Muscle of back (tissue), 11 donors: Measurements from ENCODE around the gene DBH. TPM values are rescaled to one million over a fixed set of nuclear protein-coding genes. Genes with fewer than 3 reads are reported as not detected.
"Not testable (repeated sequence)": the region's sequence is repeated elsewhere in the genome, so short reads cannot be mapped to it uniquely, and the experiment has no call there.

Source experiments
- DNase-seq, 3 donors: peaks; one replicate each; pipeline versions ENCODE4 v3.0.0 to v3.0.0-alpha.2; 2013
- polyA plus RNA-seq, 10 donors: library from polyadenylated mRNA; unstranded; fragments of 120-200 nt; gene quantifications; one replicate each; pipeline ENCODE4 v1.2.1, GENCODE V29; 2013; ENCODE audit not compliant: insufficient read length in 10 of 10

Gene DBH
- polyA plus RNA-seq, 10 donors, result 0.42 to 0.96 (median 0.63) TPM

- DNase-seq, result no peak
Observed at GRCh38 chr9:133665535-133665934, 29.4 kb downstream of the DBH start.

DNA sequence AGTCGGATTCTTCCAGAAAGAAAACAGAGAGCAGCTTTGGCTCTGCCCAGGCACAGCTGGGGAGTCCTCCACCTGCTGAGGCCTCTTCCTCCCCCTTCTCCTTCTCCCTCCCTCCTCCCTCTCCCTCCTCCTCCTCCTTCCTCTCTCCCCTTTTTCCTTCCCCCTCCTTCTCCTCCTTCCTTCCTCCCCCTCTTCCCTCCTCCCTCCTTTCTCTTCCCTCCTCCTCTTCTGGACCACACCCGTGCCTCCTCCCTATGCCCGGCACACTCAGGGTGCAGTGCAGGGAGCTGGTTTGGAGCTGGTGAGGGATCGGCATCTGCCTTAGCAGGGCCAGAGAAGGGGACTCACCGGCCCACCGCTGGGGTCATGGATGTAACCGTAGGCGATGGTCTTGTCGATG is 30.2 kb downstream of the DBH start:
- no peak for DNase-seq

DNA sequence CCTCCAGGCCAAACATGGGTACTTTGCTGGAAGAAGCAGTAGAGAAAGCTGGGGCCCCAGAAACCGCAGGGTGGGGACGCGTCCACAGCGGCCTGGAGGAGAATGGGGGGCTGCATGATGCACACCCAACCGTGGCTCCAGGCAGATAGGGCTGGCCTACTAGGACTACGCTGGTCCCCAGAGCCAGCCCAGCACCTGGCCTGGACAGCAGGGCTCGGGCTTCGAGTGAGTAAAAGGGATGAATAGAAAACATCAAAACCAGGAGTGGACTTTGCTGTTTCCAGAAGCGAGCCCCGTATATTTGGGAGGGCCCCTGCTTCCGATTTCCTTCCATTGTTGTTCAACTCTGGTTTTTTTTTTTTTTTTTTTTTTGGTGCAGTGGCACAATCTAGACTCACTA is 30.7 kb downstream of the DBH start:
- DNase-seq, result no peak

- DNase-seq, result no peak
Observed at GRCh38 chr9:133667759-133668450, 31.7 kb downstream of the DBH start.

GRCh38 chr9:133669182-133669801 is 33.1 kb downstream of the DBH start:
- no peak for DNase-seq

DNA sequence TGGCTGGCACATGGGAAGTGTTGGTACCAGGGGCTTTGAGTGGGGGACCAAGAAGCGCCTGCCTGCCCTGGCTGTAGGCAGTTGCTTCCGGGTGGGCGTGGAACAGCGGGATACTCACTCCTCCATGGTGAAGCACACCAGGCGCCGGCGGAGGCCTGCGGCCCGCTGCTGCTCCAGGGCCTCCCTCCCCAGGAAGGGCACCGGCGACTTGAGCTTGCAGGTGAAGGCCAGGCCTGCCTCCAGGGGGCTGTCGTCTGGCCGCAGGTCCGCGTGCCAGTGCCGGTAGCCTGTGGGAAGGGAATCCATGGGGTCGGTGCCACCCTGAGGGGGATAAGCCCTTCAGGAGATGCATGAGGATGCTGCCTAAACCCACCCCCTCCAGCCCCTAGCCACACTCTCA is 34.3 kb downstream of the DBH start:
- no peak for DNase-seq

- DNase-seq, result no peak
Observed at GRCh38 chr9:133671371-133671770, 35.2 kb downstream of the DBH start.

DNA sequence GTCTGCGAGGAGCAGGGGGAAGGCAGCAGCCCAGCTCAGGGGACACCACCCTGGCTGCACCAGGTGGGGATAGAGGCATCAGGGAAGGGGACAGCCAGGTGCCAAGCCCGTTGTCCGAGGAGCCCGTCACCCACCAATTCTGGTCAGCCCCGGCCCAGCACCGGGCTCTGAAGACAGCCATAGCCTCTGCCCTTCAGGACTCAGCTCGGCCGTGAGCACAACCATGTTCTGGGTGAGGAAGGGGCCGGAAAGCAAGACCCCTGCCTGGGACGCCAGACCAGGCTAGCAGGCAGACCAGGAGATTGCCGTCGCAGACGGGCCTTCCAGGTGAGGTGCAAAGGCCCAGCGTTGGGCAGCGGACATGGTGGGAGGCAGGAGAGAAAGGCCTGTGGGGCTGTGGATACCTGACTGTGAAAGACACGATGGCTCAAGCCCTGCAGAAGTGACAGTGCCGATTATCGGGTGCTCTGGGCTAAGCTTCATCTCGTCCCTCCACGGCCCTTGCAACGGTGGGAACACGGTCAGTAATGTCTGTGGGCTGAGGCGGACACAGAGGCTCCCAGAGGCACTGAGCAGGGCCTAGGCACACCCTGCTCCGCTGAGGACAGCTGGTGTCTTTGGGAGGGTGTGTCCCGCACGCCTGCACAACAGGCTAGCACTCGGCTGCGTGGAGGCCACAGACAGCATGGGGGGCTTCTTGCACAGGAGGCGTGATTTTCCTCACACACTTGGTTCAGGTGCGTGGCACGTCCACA is 36.5 kb downstream of the DBH start:
- DNase-seq, result no peak

- DNase-seq, result no peak
Observed at GRCh38 chr9:133673258-133673655, 37.1 kb downstream of the DBH start.

GRCh38 chr9:133674091-133674490 is 37.9 kb downstream of the DBH start:
- DNase-seq, result no peak

GRCh38 chr9:133675796-133676195 is 39.6 kb downstream of the DBH start:
- not testable (repeated sequence) for DNase-seq

DNA sequence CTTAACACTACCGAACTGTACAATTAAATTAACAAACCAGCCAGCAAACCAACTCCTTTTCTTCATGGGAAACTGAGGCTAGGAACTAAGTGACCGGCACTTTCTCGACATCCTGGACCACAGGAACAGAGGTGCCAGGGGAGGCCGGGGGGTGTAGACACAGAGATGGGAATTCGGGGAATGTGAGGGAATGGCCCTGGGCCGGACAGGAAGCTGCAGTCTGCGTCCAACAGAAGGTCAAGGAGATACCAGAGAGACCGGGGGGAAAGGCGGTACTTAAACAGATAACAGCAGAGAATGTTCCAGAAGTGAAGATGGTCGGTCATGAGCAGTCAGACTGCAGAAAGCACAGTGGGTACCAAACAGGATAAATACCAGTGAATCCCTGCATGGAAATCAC is 40.3 kb downstream of the DBH start:
- no peak for DNase-seq

GRCh38 chr9:133677126-133678010 is 41.2 kb downstream of the DBH start:
- DNase-seq, result no peak

- DNase-seq, result peak in 1 of 3 donors; percentile 29
Observed at GRCh38 chr9:133679056-133679455, 42.9 kb downstream of the DBH start.

GRCh38 chr9:133679466-133680061 is 43.4 kb downstream of the DBH start:
- DNase-seq, result peak in 2 of 3 donors; percentile 81 to 90

DNA sequence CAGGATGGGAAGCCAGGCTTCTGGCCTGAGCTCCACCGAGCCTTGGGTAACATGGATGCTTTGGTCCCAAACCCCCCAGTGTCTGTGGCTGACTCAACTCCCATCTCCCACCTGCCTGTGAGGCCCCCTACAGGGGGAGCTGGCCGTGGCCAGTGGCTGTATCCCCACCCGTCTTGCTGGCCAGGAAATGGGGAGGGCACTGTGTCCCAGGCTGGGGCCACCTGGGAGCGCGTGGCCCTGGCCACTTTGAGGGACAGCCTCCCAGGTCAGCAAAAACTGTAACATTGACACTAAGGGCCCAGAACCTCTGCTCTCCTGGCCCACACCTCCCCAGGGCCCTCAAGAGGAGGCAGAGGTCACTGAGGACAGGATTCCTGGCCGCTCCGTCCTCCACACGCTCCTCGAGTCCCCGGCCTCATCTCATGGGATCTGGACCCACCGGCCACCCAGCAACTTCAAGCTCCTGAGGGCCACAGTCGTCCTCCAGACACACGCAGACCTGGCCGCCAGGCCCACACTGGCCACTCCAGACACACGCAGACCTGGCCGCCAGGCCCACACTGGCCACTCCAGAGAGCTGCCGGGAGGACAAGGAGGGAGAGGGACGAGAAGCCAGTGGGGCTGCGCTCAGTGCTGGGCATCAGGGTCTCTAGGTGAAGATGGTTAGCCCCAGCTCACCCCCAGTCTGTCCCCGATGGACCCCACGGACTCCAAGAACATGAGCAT is 44.2 kb downstream of the DBH start:
- DNase-seq, result peak in 1 of 3 donors; percentile 24

DNA sequence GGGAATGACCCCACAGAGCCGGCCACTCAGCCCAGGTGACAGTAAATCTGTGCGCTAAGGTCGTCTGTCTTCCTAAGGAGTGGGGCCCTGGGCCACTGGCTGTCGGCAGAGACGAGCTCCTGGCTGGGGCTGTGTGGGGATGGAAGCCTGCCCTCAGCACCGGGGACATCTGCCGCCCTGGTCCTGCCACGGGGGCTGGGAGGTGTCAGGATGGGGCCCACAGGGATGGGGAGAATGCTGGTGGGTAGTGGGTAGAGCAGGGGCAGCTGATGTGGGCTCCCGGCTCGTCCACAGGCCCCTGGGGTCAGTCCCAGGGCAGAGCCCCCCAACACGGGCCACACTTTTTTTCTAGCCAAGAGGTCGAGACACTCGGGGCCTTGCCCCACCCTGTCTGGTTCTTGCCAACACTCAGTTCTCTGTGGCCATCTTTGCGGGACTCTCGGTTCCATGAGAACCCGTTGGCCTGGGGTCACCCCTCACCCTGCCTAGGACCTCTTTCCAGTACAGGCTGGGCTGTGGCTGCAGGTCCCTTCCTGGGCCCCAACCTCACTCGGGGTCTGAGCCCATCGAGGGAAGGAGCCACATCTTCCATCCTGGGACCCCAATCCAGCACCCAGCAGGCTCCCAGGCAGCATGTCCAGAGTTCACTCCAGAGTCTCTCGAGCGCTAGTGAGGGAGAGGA is 45.0 kb downstream of the DBH start:
- no peak for DNase-seq

GRCh38 chr9:133681658-133682306 is 45.6 kb downstream of the DBH start:
- DNase-seq, result no peak

DNA sequence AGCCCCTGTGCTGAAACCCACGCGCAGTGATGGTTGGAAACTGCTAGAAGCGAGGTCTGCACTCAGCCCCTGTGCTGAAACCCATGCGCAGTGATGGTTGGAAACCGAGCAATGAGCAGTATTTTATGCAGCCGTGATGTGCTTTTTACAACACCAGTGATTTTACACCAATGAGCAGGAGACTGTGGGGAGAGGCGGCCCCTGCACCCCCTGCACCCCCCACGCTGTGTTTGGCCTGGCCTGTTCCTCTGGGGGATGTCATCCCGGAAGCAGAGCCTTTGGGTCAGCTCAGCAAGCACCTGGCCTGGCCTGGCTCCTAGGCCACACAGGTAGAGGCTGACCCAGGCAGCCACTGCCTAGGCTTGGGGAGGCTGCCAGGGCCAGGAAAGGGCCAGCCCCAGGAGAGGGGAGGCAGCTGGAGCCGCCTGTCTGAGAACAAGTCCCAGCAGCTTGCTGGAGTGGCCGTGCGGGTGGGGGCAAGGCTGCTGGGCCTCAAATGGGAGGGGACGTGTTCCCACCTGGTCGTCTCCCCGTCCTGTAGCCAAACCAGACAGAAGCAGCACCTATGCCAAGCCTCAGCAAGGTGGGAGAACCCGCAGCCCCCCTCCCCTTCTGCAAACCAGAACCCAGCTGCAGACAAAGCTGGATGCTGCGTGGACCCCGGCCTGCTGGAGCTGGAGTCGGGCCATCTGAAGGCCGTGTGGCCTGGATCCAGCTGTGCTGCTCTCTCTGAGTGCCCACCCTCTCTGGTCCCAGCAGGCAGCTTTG is 46.8 kb downstream of the DBH start:
- peak in 2 of 3 donors; percentile 65 to 91 for DNase-seq
